Spleen (tissue), 13 donors: ENCODE measurements around the gene DENR. TPM values are rescaled to one million over a fixed set of nuclear protein-coding genes. Genes with fewer than 3 reads are reported as not detected.
"Not testable (repeated sequence)": the region's sequence is repeated elsewhere in the genome, so short reads cannot be mapped to it uniquely, and the experiment has no call there.

Experiments
- DNase-seq: peaks from one replicate; pipeline ENCODE4 v3.0.0-alpha.2; 2020
- H3K27ac ChIP-seq, 8 donors: fragments of 200-600 bp; sonication (generic) in 7 of 8; 1 replicate in 4 of 8; 2 replicates in 4 of 8; pipeline versions ENCODE4 v1.5.0 to v1.8.0; 2016 to 2021; ENCODE audit warnings: inconsistent platforms in 4 of 8, mild to moderate bottlenecking in 4 of 8, moderate library complexity in 1 of 8
- H3K27me3 ChIP-seq, 7 donors: fragments of 200-600 bp; sonication (generic) in 6 of 7; replicated peaks in 1 of 7; 1 replicate in 4 of 7; 2 replicates in 3 of 7; pipeline versions ENCODE4 v1.5.0 to v1.8.0; 2016 to 2021; ENCODE audit warnings: inconsistent platforms in 3 of 7, mild to moderate bottlenecking in 1 of 7
- H3K36me3 ChIP-seq, 6 donors: fragments of 200-600 bp; sonication (generic) in 5 of 6; 1 replicate in 4 of 6; 2 replicates in 2 of 6; pipeline versions ENCODE4 v1.5.0 to v1.8.0; 2016 to 2021; ENCODE audit warnings: inconsistent platforms in 2 of 6
- H3K4me1 ChIP-seq, 6 donors: fragments of 200-600 bp; sonication (generic) in 5 of 6; 1 replicate in 3 of 6; 2 replicates in 3 of 6; pipeline versions ENCODE4 v1.5.0 to v1.8.0; 2016 to 2021; ENCODE audit warnings: inconsistent platforms in 3 of 6
- H3K4me3 ChIP-seq, 8 donors: fragments of 200-600 bp; sonication (generic) in 7 of 8; 1 replicate in 4 of 8; 2 replicates in 4 of 8; pipeline versions ENCODE4 v1.5.0 to v1.8.0; 2016 to 2021; ENCODE audit warnings: inconsistent platforms in 4 of 8, mild to moderate bottlenecking in 4 of 8, moderate library complexity in 2 of 8
- H3K9me3 ChIP-seq, 8 donors: fragments of 200-600 bp; sonication (generic) in 7 of 8; 1 replicate in 4 of 8; 2 replicates in 4 of 8; pipeline versions ENCODE4 v1.5.0 to v1.8.0; 2016 to 2021; ENCODE audit warnings: inconsistent platforms in 4 of 8
- POLR2A ChIP-seq, 3 donors: fragments of 450-650 bp; IDR thresholded peaks; one replicate each; pipeline ENCODE4 v1.5.1; 2017; ENCODE audit warnings: antibody characterized with exemption in 3 of 3, mild to moderate bottlenecking in 1 of 3
- POLR2AphosphoS5 ChIP-seq, 3 donors: sonication (generic); formaldehyde crosslinking; IDR thresholded peaks; one replicate each; pipeline ENCODE4 v1.5.1; 2017; ENCODE audit warnings: antibody characterized with exemption in 3 of 3
- WGBS, 5 donors: extraction: QIAGEN DNeasy Blood & Tissue Kit in 3 of 5; methylation state at CpG; one replicate each; pipeline versions ENCODE4 v1.1.5 to v1.1.7; 2013 to 2018; 5-methylcytosine and 5-hydroxymethylcytosine counted together
- intact Hi-C: fragments of 100-400 bp; cut with DNase I; formaldehyde crosslinking; loops from one replicate; pipeline ENCODE4 v1.15.0; 2023; ENCODE audit warnings: low total_unique reads
- long read RNA-seq, 2 donors: transcript quantifications; one replicate each; lab custom pipeline, GENCODE V29; 2026
- polyA plus RNA-seq, 3 donors: library from polyadenylated mRNA; stranded (reverse); fragments of 200-250 nt; gene quantifications; one replicate each; pipeline ENCODE4 v1.2.1, GENCODE V29; 2013
- total RNA-seq, 7 donors: library from RNA; depleted of rRNA in 3 of 7; stranded (reverse); fragments of >200 nt in 3 of 7; fragmentation: NEBNext Ultra II Directional in 4 of 7; extraction: Animal tissue kit (Norgen Biotek cat#: 25700) in 4 of 7; gene quantifications; one replicate each; pipeline versions ENCODE4 v1.1.0 to v1.2.1, GENCODE V29; 2016 to 2021
- TF ChIP-seq, protein P1 (sequence below), 11 experiments: fragments of 200-600 bp in 7 of 11; fragments of 450-650 bp in 4 of 11; sonication (generic) in 4 of 11; IDR thresholded peaks in 8 of 11; conservative IDR thresholded peaks in 3 of 11; 1 replicate in 7 of 11; 2 replicates in 4 of 11; pipeline versions ENCODE4 v1.4.0 to v1.8.0; 2016 to 2021; ENCODE audit warnings: antibody characterized with exemption in 11 of 11, inconsistent platforms in 4 of 11, mild to moderate bottlenecking in 1 of 11
- donor health status: healthy with polysubstance abuse.
- donor health status: DM: no; HTN: no; CAD: no; lungs with moderate emphysema.
- donor health status: DM: no; HTN: no; CAD: no.
- donor health status: Bipolar disorder and iron deficiency.
- donor health status: healthy.
- donor health status: DM: no; HTN: no; CAD: no.
- donor health status: DM: yes; HTN: yes; CAD: no.

DENR gene, protein sequence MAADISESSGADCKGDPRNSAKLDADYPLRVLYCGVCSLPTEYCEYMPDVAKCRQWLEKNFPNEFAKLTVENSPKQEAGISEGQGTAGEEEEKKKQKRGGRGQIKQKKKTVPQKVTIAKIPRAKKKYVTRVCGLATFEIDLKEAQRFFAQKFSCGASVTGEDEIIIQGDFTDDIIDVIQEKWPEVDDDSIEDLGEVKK
- total RNA-seq = 10 to 100 TPM; 29.0 to 41.7 (median 38.5) TPM
- 10 to 100 TPM; 26.6 to 36.0 (median 28.3) TPM for polyA plus RNA-seq
- long read RNA-seq, donor 1, partial matches to known transcripts = 26 of 40 reads
- long read RNA-seq, donor 1, other reads (novel, unspliced or antisense) = 13 of 40 reads
- long read RNA-seq, donor 2, partial matches to known transcripts = 22 of 37 reads
- long read RNA-seq, donor 2, other reads (novel, unspliced or antisense) = 14 of 37 reads

DNA sequence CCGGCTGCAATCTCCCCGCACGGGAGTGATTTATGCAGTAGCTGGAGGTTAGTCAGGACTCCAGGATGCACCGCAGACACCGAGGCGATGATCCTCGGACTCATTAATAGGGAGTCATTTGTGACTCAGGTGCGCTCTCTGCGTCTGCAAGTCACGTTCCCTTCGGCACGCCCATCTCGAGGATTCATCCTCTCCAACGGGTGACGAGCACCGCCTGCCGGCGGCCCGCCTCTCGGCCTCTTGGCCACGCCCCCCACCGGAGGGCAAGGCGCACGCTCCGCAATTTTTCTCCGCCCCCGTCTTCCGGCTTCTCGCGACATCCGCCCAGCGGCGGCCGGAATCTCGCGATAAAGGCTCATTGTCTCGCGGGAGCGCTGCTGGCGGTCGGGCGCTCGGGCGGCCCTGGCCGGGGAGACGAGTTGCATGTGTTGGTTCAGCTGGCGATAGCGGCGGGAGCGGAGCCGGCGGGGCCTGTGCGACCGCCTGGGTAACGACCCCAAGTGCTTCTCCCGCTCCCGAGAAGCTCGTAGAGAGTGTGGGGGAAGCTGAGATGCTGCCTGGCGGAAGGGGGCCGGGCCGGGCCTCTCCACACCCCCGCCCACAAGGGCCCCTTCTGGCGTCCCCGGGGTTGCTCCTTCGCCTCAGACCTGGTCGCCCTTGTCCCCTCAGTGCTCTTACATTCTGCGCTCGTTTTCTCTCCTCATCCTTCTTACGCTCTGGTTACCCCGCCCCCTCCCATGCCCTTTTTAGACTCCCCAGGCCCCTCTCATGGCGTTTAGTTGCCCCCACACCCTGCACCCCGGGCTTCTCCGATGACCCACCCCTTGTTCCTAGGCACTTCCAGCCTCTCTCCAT lies at the start of gene DENR:
DENR (plus strand) TSS at position 361 of the 855 bp plus-strand sequence. CDS start 878 bp downstream, outside the sequence.
- Histone ChIP-seq H3K4me3 (peak within 1 kb of the TSS; percentile 45 to 94 (median 80)), H3K36me3 (peaks cover 0 to 42% (median 32%) of the 10 kb centered on the region in 6 donors), H3K4me1 (peaks cover 9 to 78% (median 30%) of the 10 kb centered on the region in 6 donors), H3K9me3 (no peaks in the 10 kb centered on the region), H3K27ac (peak within 1 kb of the TSS; percentile 73 to 97 (median 90)), H3K27me3 (peaks cover 0 to 3% (median 0%) of the 10 kb centered on the region in 7 donors)
- peak; percentile 100 for DNase-seq
- intact Hi-C loops = loop anchor here (5.0 kb wide), 1 partner anchor 115 kb away; no protein-coding TSS in a partner anchor
- TF ChIP-seq, protein P1, sequence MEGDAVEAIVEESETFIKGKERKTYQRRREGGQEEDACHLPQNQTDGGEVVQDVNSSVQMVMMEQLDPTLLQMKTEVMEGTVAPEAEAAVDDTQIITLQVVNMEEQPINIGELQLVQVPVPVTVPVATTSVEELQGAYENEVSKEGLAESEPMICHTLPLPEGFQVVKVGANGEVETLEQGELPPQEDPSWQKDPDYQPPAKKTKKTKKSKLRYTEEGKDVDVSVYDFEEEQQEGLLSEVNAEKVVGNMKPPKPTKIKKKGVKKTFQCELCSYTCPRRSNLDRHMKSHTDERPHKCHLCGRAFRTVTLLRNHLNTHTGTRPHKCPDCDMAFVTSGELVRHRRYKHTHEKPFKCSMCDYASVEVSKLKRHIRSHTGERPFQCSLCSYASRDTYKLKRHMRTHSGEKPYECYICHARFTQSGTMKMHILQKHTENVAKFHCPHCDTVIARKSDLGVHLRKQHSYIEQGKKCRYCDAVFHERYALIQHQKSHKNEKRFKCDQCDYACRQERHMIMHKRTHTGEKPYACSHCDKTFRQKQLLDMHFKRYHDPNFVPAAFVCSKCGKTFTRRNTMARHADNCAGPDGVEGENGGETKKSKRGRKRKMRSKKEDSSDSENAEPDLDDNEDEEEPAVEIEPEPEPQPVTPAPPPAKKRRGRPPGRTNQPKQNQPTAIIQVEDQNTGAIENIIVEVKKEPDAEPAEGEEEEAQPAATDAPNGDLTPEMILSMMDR (IDR thresholded peaks at IDR 0.05 in 8 of 11, conservative IDR thresholded peaks at IDR 0.05 in 3 of 11) = peak; percentile 89 to 99 (median 98)
- peak; percentile 98 to 99 (median 98) for TF ChIP-seq POLR2AphosphoS5 (IDR thresholded peaks at IDR 0.05)
- peak; percentile 53 to 81 (median 54) for TF ChIP-seq POLR2A (IDR thresholded peaks at IDR 0.05)
- 0 to 1% (median 0%) methylated on average over 33 to 73 of the region's 73 CpGs for WGBS, 5 donors

DNA sequence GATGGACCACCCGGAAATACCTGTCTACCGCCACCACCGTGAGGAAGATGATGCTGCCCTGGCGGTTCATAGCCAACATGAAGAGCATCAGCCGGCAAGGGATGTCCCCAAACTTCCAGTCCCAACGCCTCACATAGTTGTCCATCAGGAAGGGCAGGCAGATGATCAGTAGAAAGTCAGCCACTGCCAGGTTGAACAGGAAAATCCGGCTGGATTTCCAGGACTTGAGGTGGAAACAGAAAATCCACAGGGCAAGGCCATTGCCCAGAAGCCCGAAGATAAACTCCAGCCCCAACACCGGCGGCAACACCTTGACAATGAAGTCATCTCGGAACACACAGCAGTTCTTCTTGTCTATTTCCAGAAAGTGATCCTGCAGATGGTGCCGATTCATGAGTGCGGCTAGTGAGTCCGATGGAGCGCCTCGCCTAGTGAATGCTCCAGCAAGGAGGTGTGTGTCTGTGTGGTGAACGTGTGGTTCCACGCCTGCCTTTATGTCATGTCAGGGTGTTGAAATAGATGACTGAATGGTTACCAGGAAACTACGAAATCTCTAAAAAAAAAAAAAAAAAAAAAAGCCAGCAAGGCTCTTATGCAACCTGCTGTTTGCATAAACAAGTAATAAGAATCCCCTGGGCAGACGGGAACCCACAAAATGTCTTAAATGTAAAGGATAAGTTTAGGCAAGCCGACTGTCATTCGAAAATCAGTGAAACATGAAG lies 49.6 kb upstream of the DENR start, which contains the start of gene HCAR2:
HCAR2 (minus strand) TSS at position 468 of the 722 bp plus-strand sequence; CDS start at position 394, 74 bp downstream.
- peak in 1 of 3 donors; percentile 45 for TF ChIP-seq POLR2AphosphoS5 (IDR thresholded peaks at IDR 0.05)
- H3K9me3 ChIP-seq, H3K36me3 ChIP-seq, H3K27me3 ChIP-seq, intact Hi-C loops, H3K4me1 ChIP-seq: not testable (repeated sequence)
- WGBS, 5 donors = 72 to 86% (median 81%) methylated on average over 22 of the region's 22 CpGs
- peak; percentile 82 for DNase-seq
- Histone ChIP-seq H3K4me3 (peak within 1 kb of the TSS in 3 of 8 donors; percentile 5 to 39 (median 25)), H3K27ac (peak within 1 kb of the TSS in 6 of 8 donors; percentile 4 to 80 (median 58))

DNA sequence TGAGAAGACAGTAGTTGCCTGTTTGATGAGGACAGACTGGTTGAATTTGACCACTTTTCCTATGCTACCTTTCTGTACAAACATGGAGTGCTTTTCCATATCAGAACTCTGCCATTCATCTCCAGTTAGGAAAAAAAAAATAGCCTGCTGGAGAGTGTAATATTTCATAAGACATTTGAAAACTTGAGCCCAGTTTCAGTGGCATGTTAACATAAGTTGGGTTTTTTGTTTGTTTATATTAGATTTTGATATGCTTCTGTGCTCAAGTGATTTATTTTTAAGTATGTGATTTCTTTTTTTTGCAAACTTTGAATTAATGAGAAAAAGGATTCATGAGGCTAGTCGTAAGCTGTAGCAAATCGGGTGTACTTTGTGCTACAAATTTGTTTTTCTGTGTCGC lies 48.8 kb upstream of the DENR start:
- H3K4me1 ChIP-seq, H3K36me3 ChIP-seq, H3K27me3 ChIP-seq, H3K9me3 ChIP-seq, DNase-seq, H3K4me3 ChIP-seq, intact Hi-C loops: not testable (repeated sequence)
- peak overlapping the region in 3 of 8 donors; percentile 55 to 80 (median 76) for H3K27ac ChIP-seq
- WGBS, 5 donors = 92 to 97% (median 93%) methylated on average over 3 of the region's 3 CpGs

DNA sequence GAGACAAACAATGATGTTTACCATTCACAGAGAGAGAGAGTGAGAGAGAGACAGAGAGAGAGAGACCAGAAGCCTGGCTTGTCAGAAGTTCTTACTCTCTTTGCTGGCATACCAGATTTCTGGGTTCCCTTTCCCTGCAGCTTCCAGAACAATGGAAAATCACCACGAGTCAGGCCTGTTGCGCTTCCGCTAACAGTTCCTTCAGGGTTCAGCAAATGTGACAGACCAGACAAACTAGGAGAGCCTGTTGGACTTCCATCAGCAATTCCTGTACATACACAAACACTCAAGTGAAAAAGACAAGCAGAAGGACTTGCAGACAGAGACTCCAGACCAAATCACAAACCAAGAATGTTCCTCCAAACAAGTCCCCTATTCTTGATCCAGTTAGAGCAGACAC lies 43.3 kb upstream of the DENR start:
- no CpG with 5 or more reads among the region's 3 CpGs for WGBS, 5 donors
- H3K27me3 ChIP-seq, H3K4me1 ChIP-seq, H3K4me3 ChIP-seq, H3K27ac ChIP-seq, DNase-seq, H3K36me3 ChIP-seq, H3K9me3 ChIP-seq, intact Hi-C loops: not testable (repeated sequence)

DNA sequence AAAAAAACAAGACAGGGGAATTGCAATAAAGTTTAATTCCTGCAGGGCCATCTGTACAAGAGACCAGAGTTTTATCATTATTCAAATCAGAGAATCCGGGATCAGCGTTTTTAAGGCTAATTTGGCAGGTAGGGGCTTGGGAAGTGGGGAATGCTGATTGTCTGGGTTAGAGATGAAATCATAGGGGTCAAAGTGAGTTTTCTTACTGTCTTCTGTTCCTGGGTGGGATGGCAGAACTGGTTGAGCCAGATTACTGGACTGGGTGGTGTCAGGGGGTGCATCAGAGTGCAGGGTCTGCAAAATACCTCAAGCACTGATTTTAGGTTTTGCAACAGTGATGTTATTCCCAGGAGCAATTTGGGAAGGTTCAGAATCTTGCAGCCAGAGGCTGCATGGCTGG lies 42.3 kb upstream of the DENR start:
- intact Hi-C loops, DNase-seq, H3K4me1 ChIP-seq, H3K36me3 ChIP-seq, H3K9me3 ChIP-seq, H3K4me3 ChIP-seq, H3K27me3 ChIP-seq, H3K27ac ChIP-seq: not testable (repeated sequence)
- 79 to 92% (median 90%) methylated on average over 2 of the region's 2 CpGs for WGBS, 5 donors

DNA sequence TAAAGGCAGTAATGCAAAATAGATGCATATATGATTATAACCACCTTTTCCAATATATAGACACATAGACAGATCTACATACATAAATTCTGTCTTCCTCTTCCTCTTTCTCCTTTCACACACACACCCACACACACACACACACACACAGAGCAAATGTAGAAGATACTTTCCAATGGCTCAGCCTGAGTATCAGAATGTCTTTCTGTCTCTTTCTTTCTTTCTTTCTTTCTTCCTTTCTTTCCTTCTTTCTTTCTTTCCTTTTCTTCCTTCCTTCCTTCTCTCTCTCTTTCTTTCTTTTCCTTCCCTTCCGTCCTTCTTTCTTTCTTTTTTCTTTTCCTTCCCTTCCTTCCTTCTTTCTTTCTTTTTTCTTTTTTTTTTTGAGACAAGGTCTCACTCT lies 41.4 kb upstream of the DENR start:
- H3K4me3 ChIP-seq, H3K27me3 ChIP-seq, H3K9me3 ChIP-seq, H3K36me3 ChIP-seq, DNase-seq, intact Hi-C loops, H3K4me1 ChIP-seq, H3K27ac ChIP-seq: not testable (repeated sequence)
- WGBS, 5 donors = 55 to 76% (median 60%) methylated on average over 1 of the region's 1 CpG

DNA sequence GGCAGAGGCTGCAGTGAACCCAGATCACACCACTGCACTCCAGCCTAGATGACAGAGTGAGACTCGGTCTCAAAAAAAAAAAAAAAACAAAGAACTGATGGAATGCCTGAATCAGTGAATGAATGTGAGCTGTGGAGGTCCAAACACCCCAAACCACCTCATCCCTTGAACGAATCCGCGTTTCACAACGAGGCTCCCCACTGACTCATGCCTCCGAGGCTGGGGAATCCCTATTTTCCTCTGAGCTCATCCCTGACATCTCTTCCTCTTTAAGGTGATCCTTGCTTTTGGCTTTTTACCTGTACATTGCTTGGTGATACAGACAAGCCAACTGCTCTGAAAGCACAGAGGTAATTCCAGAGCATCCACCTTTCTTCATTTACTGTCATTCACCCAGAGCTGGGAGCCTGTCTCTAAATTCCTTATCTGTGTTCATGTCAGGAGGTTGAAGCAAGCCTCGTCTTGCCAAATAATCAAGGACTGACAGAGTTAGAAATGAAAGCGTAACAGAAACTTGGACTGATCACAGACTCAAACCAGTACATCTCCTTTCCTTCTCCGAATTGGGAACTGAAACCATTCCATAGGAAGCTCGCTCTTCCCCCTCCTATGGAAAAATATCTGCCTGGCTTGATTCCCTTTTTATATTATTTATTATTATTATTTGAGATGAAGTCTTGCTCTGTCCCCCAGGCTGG lies 39.0 kb upstream of the DENR start:
- H3K4me1 ChIP-seq, H3K9me3 ChIP-seq, intact Hi-C loops, H3K27me3 ChIP-seq, H3K27ac ChIP-seq, DNase-seq, H3K36me3 ChIP-seq: not testable (repeated sequence)
- WGBS, 5 donors = 53 to 84% (median 76%) methylated on average over 3 to 4 of the region's 10 CpGs
- H3K4me3 ChIP-seq = peak overlapping the region in 3 of 8 donors; percentile 14 to 53 (median 26)

DNA sequence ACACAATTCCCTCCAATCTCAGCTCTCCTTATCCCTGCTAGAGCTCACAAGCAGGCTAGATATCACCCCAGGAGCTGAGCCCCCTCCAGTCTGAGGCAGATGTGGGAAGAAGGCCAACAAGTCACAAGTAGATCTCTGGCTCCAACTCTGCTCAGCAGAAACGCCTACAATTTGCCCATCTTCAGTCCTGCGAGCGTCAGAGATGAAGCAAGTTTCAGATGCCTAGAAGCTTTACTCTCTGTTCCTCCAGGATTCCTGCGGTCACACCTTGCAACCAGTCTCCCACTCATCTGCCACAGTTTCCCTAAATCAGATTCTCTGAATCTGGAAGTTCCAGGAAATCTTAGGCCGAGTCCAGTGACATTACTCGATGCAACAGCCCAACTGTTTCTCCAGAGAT lies 37.4 kb upstream of the DENR start:
- H3K27ac ChIP-seq, H3K27me3 ChIP-seq, DNase-seq, H3K4me1 ChIP-seq, intact Hi-C loops, H3K9me3 ChIP-seq, H3K36me3 ChIP-seq: not testable (repeated sequence)
- H3K4me3 ChIP-seq = peak overlapping the region in 2 of 8 donors; percentile 26 to 53
- 83 to 90% (median 86%) methylated on average over 6 of the region's 6 CpGs for WGBS, 5 donors
